ENCODE measurements around the gene ALDH3B2.
"Not testable (repeated sequence)": the region's sequence is repeated elsewhere in the genome, so short reads cannot be mapped to it uniquely, and the experiment has no call there.

The ALDH3B2 gene

DNA sequence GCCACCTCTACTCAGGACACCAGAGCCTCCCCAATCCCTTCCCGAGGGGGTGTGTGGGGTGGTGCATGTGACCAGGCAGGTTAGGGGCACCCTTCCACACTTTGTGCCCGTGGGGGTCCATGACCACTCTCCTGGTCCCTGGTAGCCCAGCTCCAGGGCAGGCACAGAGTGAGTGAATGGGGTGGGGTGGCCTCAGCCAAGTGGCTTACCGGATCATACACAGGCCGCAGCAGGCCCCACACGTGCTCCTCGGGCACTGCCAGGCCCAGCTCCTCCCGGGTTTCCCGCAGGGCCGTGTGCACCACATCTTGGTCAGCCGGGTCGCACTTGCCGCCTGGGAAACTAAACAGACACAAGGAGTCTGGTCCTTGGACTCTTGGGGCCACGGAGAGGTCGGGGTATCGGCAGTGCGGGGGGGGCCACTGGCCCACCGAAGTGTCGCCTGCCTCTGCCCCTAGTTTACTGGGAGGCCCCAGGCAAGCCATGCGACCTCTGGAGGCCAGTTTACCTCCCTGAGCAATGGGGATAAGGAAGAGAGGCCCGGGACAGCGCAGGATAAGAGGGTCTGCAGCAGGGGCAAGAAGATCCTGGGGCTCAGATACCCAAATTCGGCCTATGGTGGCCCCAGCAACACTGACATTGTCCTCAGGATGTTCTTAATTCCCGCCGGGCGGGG, 45.6 kb downstream of the ALDH3B2 start:
- H3K27ac Mint-ChIP-seq: peak overlapping the region; percentile 75
- H3K4me1 Mint-ChIP-seq (ENCODE audit: low read depth): peaks cover 16% of the 10 kb centered on the region
- no peaks in the 10 kb centered on the region for H3K27me3 Mint-ChIP-seq (ENCODE audit: low read depth)
- H3K36me3 Mint-ChIP-seq (ENCODE audit: low read depth): no peaks in the 10 kb centered on the region
- DNase-seq (ENCODE audit: low spot score): no peak
- peak overlapping the region; percentile 64 for H3K4me3 Mint-ChIP-seq
- no peaks in the 10 kb centered on the region for H3K9me3 Mint-ChIP-seq

- DNase-seq (ENCODE audit: low spot score): no peak
- no peaks in the 10 kb centered on the region for H3K36me3 Mint-ChIP-seq (ENCODE audit: low read depth)
- no peaks in the 10 kb centered on the region for H3K9me3 Mint-ChIP-seq
- H3K27ac Mint-ChIP-seq: peak overlapping the region; percentile 45
- no peaks in the 10 kb centered on the region for H3K27me3 Mint-ChIP-seq (ENCODE audit: low read depth)
- no peak overlapping the region for H3K4me3 Mint-ChIP-seq
- peaks cover 16% of the 10 kb centered on the region for H3K4me1 Mint-ChIP-seq (ENCODE audit: low read depth)
These were observed 46.4 kb downstream of the ALDH3B2 start for GRCh38 chr11:67627812-67628624.

DNA sequence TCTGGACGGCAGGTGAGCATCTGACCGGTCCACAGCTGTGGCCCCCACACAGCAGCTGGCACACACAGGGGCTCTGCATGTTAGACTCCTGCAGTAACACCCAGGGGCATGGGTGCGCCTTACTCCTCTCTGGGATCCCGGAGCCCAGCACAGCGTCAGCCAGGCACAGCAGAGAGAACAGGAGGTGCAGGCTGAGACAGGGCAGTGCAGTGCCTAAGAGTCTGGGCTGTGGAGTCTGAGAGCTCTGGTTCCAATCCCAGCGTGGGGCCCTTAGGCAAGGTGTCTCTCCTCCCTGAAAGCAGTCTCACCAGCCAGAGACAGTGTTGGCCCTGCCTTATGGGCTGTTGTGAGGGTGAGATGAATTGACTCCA, 47.0 kb downstream of the ALDH3B2 start:
- H3K27ac Mint-ChIP-seq: peak overlapping the region; percentile 45
- peaks cover 16% of the 10 kb centered on the region for H3K4me1 Mint-ChIP-seq (ENCODE audit: low read depth)
- H3K4me3 Mint-ChIP-seq: no peak overlapping the region
- DNase-seq (ENCODE audit: low spot score): no peak
- H3K9me3 Mint-ChIP-seq: no peaks in the 10 kb centered on the region
- H3K36me3 Mint-ChIP-seq (ENCODE audit: low read depth): no peaks in the 10 kb centered on the region
- no peaks in the 10 kb centered on the region for H3K27me3 Mint-ChIP-seq (ENCODE audit: low read depth)

DNA sequence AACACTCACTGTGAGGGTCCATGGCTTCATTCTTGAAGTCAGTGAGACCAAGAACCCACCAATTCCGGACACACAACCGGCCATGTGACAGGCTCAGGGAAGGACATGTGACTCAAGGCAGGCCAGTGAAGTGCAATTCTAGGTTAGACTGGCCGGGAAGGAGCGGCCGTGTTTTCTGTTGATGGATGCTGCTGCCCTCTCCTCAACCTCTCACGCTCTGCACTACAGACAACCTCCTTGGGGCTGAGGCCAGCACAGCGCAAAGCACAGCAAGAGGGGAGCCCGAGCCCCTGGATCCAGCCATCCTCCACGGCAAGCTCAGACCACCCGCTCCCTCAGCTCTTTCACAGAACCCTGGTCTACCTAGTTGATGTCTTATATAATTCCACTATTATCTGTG, 47.5 kb downstream of the ALDH3B2 start:
- Mint-ChIP-seq H3K9me3 (no peaks in the 10 kb centered on the region), H3K27me3 (ENCODE audit: low read depth) (no peaks in the 10 kb centered on the region), H3K4me3 (no peak overlapping the region), H3K27ac (no peak overlapping the region), H3K36me3 (ENCODE audit: low read depth) (no peaks in the 10 kb centered on the region), H3K4me1 (ENCODE audit: low read depth) (peaks cover 16% of the 10 kb centered on the region)
- DNase-seq (ENCODE audit: low spot score): no peak

GRCh38 chr11:67626131-67626833, 48.1 kb downstream of the ALDH3B2 start:
- H3K27ac Mint-ChIP-seq: not testable (repeated sequence)

DNA sequence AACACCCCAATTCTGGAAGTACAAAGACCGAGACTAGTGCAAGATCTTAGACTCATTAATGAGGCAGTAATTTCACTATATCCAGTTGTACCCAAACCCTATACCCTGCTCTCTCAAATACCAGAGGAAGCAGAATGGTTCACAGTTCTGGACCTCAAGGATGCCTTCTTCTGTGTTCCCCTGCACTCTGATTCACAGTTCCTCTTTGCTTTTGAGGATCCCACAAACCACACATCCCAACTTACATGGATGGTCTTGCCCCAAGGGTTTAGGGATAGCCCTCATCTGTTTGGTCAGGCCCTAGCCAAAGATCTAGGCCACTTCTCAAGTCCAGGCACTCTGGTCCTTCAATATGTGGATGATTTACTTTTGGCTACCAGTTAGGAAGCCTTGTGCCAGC, 50.6 kb downstream of the ALDH3B2 start:
- peaks cover 15% of the 10 kb centered on the region for H3K4me1 Mint-ChIP-seq (ENCODE audit: low read depth)
- not testable (repeated sequence) for H3K9me3 Mint-ChIP-seq; H3K27ac Mint-ChIP-seq; DNase-seq (ENCODE audit: low spot score); H3K27me3 Mint-ChIP-seq (ENCODE audit: low read depth); H3K36me3 Mint-ChIP-seq (ENCODE audit: low read depth); H3K4me3 Mint-ChIP-seq

More at GRCh38 chr11:67626131-67626833, 48.1 kb downstream of the ALDH3B2 start:
- DNase-seq (ENCODE audit: low spot score); H3K4me3 Mint-ChIP-seq; H3K36me3 Mint-ChIP-seq (ENCODE audit: low read depth); H3K9me3 Mint-ChIP-seq; H3K27me3 Mint-ChIP-seq (ENCODE audit: low read depth): not testable (repeated sequence)
- peaks cover 16% of the 10 kb centered on the region for H3K4me1 Mint-ChIP-seq (ENCODE audit: low read depth)

DNA sequence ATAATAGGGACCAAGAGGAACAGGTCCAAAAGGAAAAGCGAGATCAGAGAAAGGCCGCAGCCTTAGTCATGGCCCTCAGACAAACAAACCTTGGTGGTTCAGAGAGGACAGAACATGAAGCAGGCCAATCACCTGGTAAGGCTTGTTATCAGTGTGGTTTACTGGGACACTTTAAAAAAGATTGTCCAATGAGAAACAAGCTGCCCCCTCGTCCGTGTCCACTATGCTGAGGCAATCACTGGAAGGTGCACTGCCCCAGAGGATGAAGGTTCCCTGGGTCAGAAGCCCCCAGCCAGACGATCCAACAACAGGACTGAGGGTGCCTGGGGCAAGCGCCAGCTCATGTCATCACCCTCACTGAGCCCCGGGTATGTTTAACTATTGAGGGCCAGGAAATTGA, 51.5 kb downstream of the ALDH3B2 start:
- H3K27ac Mint-ChIP-seq: not testable (repeated sequence)

DNA sequence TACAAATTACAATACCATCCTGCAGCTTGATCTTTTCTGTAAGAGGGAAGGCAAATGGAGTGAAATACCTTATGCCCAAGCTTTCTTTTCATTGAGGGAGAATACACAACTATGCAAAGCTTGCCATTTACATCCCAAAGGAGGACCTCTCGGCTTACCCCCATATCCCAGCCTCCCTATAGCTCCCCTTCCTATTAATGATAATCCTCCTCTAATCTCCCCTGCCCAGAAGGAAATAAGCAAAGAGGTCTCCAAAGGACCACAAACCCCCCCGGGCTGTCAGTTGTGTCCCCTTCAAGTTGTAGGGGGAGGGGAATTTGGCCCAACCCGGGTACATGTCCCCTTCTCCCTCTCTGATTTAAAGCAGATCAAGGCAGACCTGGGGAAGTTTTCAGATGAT, 52.5 kb downstream of the ALDH3B2 start:
- H3K4me1 Mint-ChIP-seq (ENCODE audit: low read depth): peaks cover 22% of the 10 kb centered on the region
- H3K9me3 Mint-ChIP-seq; H3K27me3 Mint-ChIP-seq (ENCODE audit: low read depth); H3K4me3 Mint-ChIP-seq; H3K36me3 Mint-ChIP-seq (ENCODE audit: low read depth); H3K27ac Mint-ChIP-seq; DNase-seq (ENCODE audit: low spot score): not testable (repeated sequence)

More for the DNA sequence above, 51.5 kb downstream of the ALDH3B2 start:
- H3K9me3 Mint-ChIP-seq; DNase-seq (ENCODE audit: low spot score); H3K36me3 Mint-ChIP-seq (ENCODE audit: low read depth); H3K4me3 Mint-ChIP-seq; H3K27me3 Mint-ChIP-seq (ENCODE audit: low read depth): not testable (repeated sequence)
- peaks cover 17% of the 10 kb centered on the region for H3K4me1 Mint-ChIP-seq (ENCODE audit: low read depth)

DNA sequence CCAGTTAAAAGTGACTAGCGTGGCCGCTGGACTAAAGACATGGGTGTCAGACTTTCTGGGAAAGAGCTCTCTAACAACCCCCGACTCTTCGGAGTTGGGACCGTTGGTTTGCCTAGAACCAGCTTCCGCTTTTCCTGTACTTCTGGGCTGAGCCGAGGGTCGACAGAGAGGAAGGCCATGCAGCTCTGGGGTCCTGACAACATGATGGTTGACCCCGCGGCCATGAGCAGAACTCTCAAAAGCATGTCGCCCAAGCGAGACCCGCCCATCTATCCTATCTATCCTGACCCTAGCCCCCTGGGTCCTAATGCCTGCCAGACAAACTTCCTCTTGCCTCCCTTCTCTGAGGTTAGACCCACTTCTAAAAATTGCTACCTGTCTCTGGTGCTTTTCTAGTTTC, 53.8 kb downstream of the ALDH3B2 start:
- peaks cover 17% of the 10 kb centered on the region for H3K4me1 Mint-ChIP-seq (ENCODE audit: low read depth)
- H3K9me3 Mint-ChIP-seq; H3K27me3 Mint-ChIP-seq (ENCODE audit: low read depth); H3K27ac Mint-ChIP-seq; H3K36me3 Mint-ChIP-seq (ENCODE audit: low read depth); DNase-seq (ENCODE audit: low spot score); H3K4me3 Mint-ChIP-seq: not testable (repeated sequence)

GRCh38 chr11:67619683-67620618, 54.5 kb downstream of the ALDH3B2 start:
- H3K36me3 Mint-ChIP-seq (ENCODE audit: low read depth); H3K9me3 Mint-ChIP-seq; DNase-seq (ENCODE audit: low spot score); H3K27ac Mint-ChIP-seq; H3K27me3 Mint-ChIP-seq (ENCODE audit: low read depth); H3K4me3 Mint-ChIP-seq: not testable (repeated sequence)
- H3K4me1 Mint-ChIP-seq (ENCODE audit: low read depth): peaks cover 13% of the 10 kb centered on the region

- DNase-seq (ENCODE audit: low spot score); H3K4me3 Mint-ChIP-seq; H3K27me3 Mint-ChIP-seq (ENCODE audit: low read depth); H3K9me3 Mint-ChIP-seq; H3K27ac Mint-ChIP-seq; H3K36me3 Mint-ChIP-seq (ENCODE audit: low read depth): not testable (repeated sequence)
- peaks cover 21% of the 10 kb centered on the region for H3K4me1 Mint-ChIP-seq (ENCODE audit: low read depth)
These were observed 55.3 kb downstream of the ALDH3B2 start for GRCh38 chr11:67618901-67619659.

- DNase-seq (ENCODE audit: low spot score): no peak
- H3K36me3 Mint-ChIP-seq (ENCODE audit: low read depth): peaks cover 10% of the 10 kb centered on the region
- H3K9me3 Mint-ChIP-seq: no peaks in the 10 kb centered on the region
- peaks cover 32% of the 10 kb centered on the region for H3K4me1 Mint-ChIP-seq (ENCODE audit: low read depth)
- H3K27me3 Mint-ChIP-seq (ENCODE audit: low read depth): peaks cover 3% of the 10 kb centered on the region
- peak overlapping the region; percentile 31 for H3K27ac Mint-ChIP-seq
- no peak overlapping the region for H3K4me3 Mint-ChIP-seq
These were observed 57.0 kb downstream of the ALDH3B2 start for GRCh38 chr11:67617243-67617953.

Data from T-helper 2 cell treated with Interferon-gamma antibody and Interleukin-4, amounts not matched to agents 5 μg/mL and 100 μg/mL, for 36 hours (primary cell).